Measurements from ENCODE around the gene VKORC1. TPM values are rescaled to one million over a fixed set of nuclear protein-coding genes. Genes with fewer than 3 reads are reported as not detected.

The VKORC1 gene
- total RNA-seq, 1 donor from 2014 or later: 53.0 TPM

- Mint-ChIP-seq H3K27me3 (ENCODE audit: insufficient read depth) (no peaks in the 10 kb centered on the region), H3K4me1 (ENCODE audit: low read depth) (peaks cover 6% of the 10 kb centered on the region), H3K27ac (no peak within 1 kb of the TSS), H3K36me3 (ENCODE audit: low read depth) (peaks cover 10% of the 10 kb centered on the region), H3K4me3 (no peak within 1 kb of the TSS), H3K9me3 (no peaks in the 10 kb centered on the region)
- intact Hi-C loops (cut with micrococcal nuclease): no loop called here
- DNase-seq (ENCODE audit: low spot score): no peak
Measured at GRCh38 chr16:31088459-31089183, 6.0 kb downstream of the VKORC1 start, which contains the start of gene PRSS53. TSS of gene PRSS53 (minus strand) at chr16:31088943. CDS start at chr16:31088809, 134 bp downstream.

- Mint-ChIP-seq H3K4me3 (no peak overlapping the region), H3K4me1 (ENCODE audit: low read depth) (peaks cover 6% of the 10 kb centered on the region), H3K36me3 (ENCODE audit: low read depth) (peaks cover 10% of the 10 kb centered on the region), H3K9me3 (no peaks in the 10 kb centered on the region), H3K27me3 (ENCODE audit: insufficient read depth) (no peaks in the 10 kb centered on the region), H3K27ac (no peak overlapping the region)
- no peak for DNase-seq (ENCODE audit: low spot score)
- intact Hi-C loops (cut with micrococcal nuclease): no loop called here
Measured at GRCh38 chr16:31087971-31088370, 6.6 kb downstream of the VKORC1 start.

DNA sequence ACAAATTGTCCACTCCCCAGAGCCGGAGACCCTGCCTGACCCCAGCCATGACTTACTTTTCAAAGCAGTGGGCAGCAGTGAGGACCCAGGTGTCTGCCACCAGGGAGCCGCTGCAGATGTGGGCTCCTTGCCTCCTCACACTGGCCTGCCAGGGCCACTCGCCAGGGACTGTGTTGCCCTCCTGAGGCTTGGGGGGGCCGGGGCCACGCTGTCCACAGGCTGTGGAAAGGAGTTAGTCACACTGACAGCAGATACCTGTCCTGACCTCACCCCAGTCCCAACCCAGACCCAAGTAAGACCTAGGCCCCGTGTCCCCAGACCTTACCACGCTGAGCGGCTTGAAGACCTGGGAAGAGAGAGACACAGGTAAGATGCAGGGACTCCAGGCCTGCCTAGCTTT is 7.1 kb downstream of the VKORC1 start:
- H3K4me3 Mint-ChIP-seq: no peak overlapping the region
- H3K36me3 Mint-ChIP-seq (ENCODE audit: low read depth): peaks cover 10% of the 10 kb centered on the region
- H3K4me1 Mint-ChIP-seq (ENCODE audit: low read depth): peaks cover 3% of the 10 kb centered on the region
- intact Hi-C loops (cut with micrococcal nuclease): no loop called here
- no peaks in the 10 kb centered on the region for H3K9me3 Mint-ChIP-seq
- no peak for DNase-seq (ENCODE audit: low spot score)
- H3K27me3 Mint-ChIP-seq (ENCODE audit: insufficient read depth): no peaks in the 10 kb centered on the region
- no peak overlapping the region for H3K27ac Mint-ChIP-seq

- no peak for DNase-seq (ENCODE audit: low spot score)
- intact Hi-C loops (cut with micrococcal nuclease): no loop called here
- H3K4me3 Mint-ChIP-seq: no peak overlapping the region
Measured at GRCh38 chr16:31086629-31086906, 8.0 kb downstream of the VKORC1 start.

GRCh38 chr16:31085873-31086628 is 8.5 kb downstream of the VKORC1 start:
- Mint-ChIP-seq H3K4me1 (ENCODE audit: low read depth) (no peaks in the 10 kb centered on the region), H3K27ac (no peak overlapping the region), H3K36me3 (ENCODE audit: low read depth) (peaks cover 13% of the 10 kb centered on the region), H3K4me3 (no peak overlapping the region), H3K9me3 (no peaks in the 10 kb centered on the region), H3K27me3 (ENCODE audit: insufficient read depth) (no peaks in the 10 kb centered on the region)
- intact Hi-C loops (cut with micrococcal nuclease): no loop called here
- no peak for DNase-seq (ENCODE audit: low spot score)

More at GRCh38 chr16:31086629-31086906, 8.0 kb downstream of the VKORC1 start:
- H3K4me1 Mint-ChIP-seq (ENCODE audit: low read depth): no peaks in the 10 kb centered on the region
- peaks cover 13% of the 10 kb centered on the region for H3K36me3 Mint-ChIP-seq (ENCODE audit: low read depth)
- no peaks in the 10 kb centered on the region for H3K9me3 Mint-ChIP-seq
- no peak overlapping the region for H3K27ac Mint-ChIP-seq
- no peaks in the 10 kb centered on the region for H3K27me3 Mint-ChIP-seq (ENCODE audit: insufficient read depth)

- intact Hi-C loops (cut with micrococcal nuclease): no loop called here
- Mint-ChIP-seq H3K27me3 (ENCODE audit: insufficient read depth) (no peaks in the 10 kb centered on the region), H3K9me3 (no peaks in the 10 kb centered on the region), H3K4me3 (no peak overlapping the region), H3K4me1 (ENCODE audit: low read depth) (no peaks in the 10 kb centered on the region), H3K36me3 (ENCODE audit: low read depth) (peaks cover 13% of the 10 kb centered on the region), H3K27ac (no peak overlapping the region)
- DNase-seq (ENCODE audit: low spot score): no peak
Measured at GRCh38 chr16:31085411-31085810, 9.2 kb downstream of the VKORC1 start.

GRCh38 chr16:31084584-31085302 is 9.9 kb downstream of the VKORC1 start:
- Mint-ChIP-seq H3K36me3 (ENCODE audit: low read depth) (peaks cover 12% of the 10 kb centered on the region), H3K27me3 (ENCODE audit: insufficient read depth) (no peaks in the 10 kb centered on the region), H3K4me3 (no peak overlapping the region), H3K9me3 (no peaks in the 10 kb centered on the region), H3K27ac (no peak overlapping the region), H3K4me1 (ENCODE audit: low read depth) (no peaks in the 10 kb centered on the region)
- intact Hi-C loops (cut with micrococcal nuclease): no loop called here
- DNase-seq (ENCODE audit: low spot score): no peak

- no peak for DNase-seq (ENCODE audit: low spot score)
- Mint-ChIP-seq H3K9me3 (no peaks in the 10 kb centered on the region), H3K4me3 (no peak overlapping the region), H3K27ac (no peak overlapping the region), H3K4me1 (ENCODE audit: low read depth) (no peaks in the 10 kb centered on the region), H3K36me3 (ENCODE audit: low read depth) (peaks cover 13% of the 10 kb centered on the region), H3K27me3 (ENCODE audit: insufficient read depth) (no peaks in the 10 kb centered on the region)
- intact Hi-C loops (cut with micrococcal nuclease): no loop called here
Measured at GRCh38 chr16:31083981-31084380, 10.6 kb downstream of the VKORC1 start.

GRCh38 chr16:31083556-31083955 is 11.0 kb downstream of the VKORC1 start:
- peaks cover 17% of the 10 kb centered on the region for H3K36me3 Mint-ChIP-seq (ENCODE audit: low read depth)
- H3K27me3 Mint-ChIP-seq (ENCODE audit: insufficient read depth): no peaks in the 10 kb centered on the region
- no peaks in the 10 kb centered on the region for H3K9me3 Mint-ChIP-seq
- DNase-seq (ENCODE audit: low spot score): no peak
- no peak overlapping the region for H3K27ac Mint-ChIP-seq
- no peak overlapping the region for H3K4me3 Mint-ChIP-seq
- H3K4me1 Mint-ChIP-seq (ENCODE audit: low read depth): no peaks in the 10 kb centered on the region
- intact Hi-C loops (cut with micrococcal nuclease): no loop called here

DNA sequence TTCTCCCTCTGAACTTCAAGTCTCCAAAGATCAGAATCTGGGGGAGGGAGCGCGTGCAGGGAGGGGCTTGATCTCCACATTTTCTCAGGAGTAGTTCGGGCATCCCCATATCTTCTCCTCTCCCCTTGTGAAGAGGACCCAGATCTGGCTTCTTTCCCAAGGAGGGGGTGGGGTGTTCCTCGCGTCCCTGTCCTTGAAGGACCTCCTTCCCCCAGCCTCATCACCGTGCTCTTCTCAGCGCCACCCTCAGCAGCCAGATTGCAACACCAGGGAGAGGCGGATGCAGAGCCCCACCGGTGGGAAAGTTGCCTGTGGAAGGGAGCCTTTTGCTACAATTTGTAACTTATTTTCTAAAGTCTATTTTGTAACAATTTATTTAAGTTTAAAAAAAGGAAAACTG is 11.5 kb downstream of the VKORC1 start:
- DNase-seq (ENCODE audit: low spot score): no peak
- no peaks in the 10 kb centered on the region for H3K27me3 Mint-ChIP-seq (ENCODE audit: insufficient read depth)
- peaks cover 20% of the 10 kb centered on the region for H3K36me3 Mint-ChIP-seq (ENCODE audit: low read depth)
- intact Hi-C loops (cut with micrococcal nuclease): no loop called here
- H3K4me3 Mint-ChIP-seq: no peak overlapping the region
- H3K9me3 Mint-ChIP-seq: no peaks in the 10 kb centered on the region
- no peak overlapping the region for H3K27ac Mint-ChIP-seq
- H3K4me1 Mint-ChIP-seq (ENCODE audit: low read depth): no peaks in the 10 kb centered on the region

GRCh38 chr16:31082368-31083045 is 12.1 kb downstream of the VKORC1 start:
- no peaks in the 10 kb centered on the region for H3K9me3 Mint-ChIP-seq
- peaks cover 26% of the 10 kb centered on the region for H3K36me3 Mint-ChIP-seq (ENCODE audit: low read depth)
- H3K4me1 Mint-ChIP-seq (ENCODE audit: low read depth): no peaks in the 10 kb centered on the region
- DNase-seq (ENCODE audit: low spot score): no peak
- intact Hi-C loops (cut with micrococcal nuclease): no loop called here
- H3K27ac Mint-ChIP-seq: no peak overlapping the region
- H3K4me3 Mint-ChIP-seq: no peak overlapping the region
- no peaks in the 10 kb centered on the region for H3K27me3 Mint-ChIP-seq (ENCODE audit: insufficient read depth)

- H3K27me3 Mint-ChIP-seq (ENCODE audit: insufficient read depth): no peaks in the 10 kb centered on the region
- peaks cover 28% of the 10 kb centered on the region for H3K36me3 Mint-ChIP-seq (ENCODE audit: low read depth)
- no peak overlapping the region for H3K27ac Mint-ChIP-seq
- no peak for DNase-seq (ENCODE audit: low spot score)
- H3K4me1 Mint-ChIP-seq (ENCODE audit: low read depth): no peaks in the 10 kb centered on the region
- intact Hi-C loops (cut with micrococcal nuclease): no loop called here
- no peaks in the 10 kb centered on the region for H3K9me3 Mint-ChIP-seq
- no peak overlapping the region for H3K4me3 Mint-ChIP-seq
Measured at GRCh38 chr16:31081428-31082351, 12.9 kb downstream of the VKORC1 start.

Measured in activated T-helper 1 cell treated with anti-CD3 and anti-CD28 coated beads, Interleukin-12 subunit alpha, Interleukin-12 subunit beta, Interleukin-2, Interleukin-4 antibody, amounts not matched to agents 30 ng/mL and 10 ng/mL and 1 ng/mL, durations not matched to agents 14 hours and 24 hours and 36 hours (primary cell).